ENCODE results near the gene ATP10B.

GRCh38 chr5:160521392-160521663, 330.7 kb downstream of the ATP10B start:
- TF ChIP-seq CTCF (IDR thresholded peaks at IDR 0.05) (no peak), POLR2A (IDR thresholded peaks at IDR 0.05) (no peak), EP300 (IDR thresholded peaks at IDR 0.05) (no peak), POLR2AphosphoS5 (IDR thresholded peaks at IDR 0.05) (no peak)
